Measurements from ENCODE around the gene ZMYND8.

DNA sequence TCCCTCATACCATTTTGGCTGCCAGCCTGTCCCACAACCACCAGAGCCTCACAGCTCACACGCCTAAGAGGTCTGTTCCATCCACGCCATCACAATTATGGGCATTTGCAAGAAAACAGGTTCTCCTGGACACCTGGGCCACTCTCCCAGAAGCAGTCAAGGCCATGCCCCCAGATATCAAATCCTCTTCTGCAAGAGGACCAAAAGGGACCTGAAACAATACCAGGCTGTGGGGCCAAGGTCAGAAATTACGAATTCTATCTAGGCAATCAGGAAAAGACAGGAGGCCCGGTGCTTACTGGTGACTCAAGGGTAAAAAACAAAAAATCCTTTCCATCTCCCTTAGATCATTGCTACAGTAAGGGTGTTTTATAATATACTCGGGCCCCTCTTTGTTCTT is 69.8 kb downstream of the ZMYND8 start:
- TF ChIP-seq, protein P1, sequence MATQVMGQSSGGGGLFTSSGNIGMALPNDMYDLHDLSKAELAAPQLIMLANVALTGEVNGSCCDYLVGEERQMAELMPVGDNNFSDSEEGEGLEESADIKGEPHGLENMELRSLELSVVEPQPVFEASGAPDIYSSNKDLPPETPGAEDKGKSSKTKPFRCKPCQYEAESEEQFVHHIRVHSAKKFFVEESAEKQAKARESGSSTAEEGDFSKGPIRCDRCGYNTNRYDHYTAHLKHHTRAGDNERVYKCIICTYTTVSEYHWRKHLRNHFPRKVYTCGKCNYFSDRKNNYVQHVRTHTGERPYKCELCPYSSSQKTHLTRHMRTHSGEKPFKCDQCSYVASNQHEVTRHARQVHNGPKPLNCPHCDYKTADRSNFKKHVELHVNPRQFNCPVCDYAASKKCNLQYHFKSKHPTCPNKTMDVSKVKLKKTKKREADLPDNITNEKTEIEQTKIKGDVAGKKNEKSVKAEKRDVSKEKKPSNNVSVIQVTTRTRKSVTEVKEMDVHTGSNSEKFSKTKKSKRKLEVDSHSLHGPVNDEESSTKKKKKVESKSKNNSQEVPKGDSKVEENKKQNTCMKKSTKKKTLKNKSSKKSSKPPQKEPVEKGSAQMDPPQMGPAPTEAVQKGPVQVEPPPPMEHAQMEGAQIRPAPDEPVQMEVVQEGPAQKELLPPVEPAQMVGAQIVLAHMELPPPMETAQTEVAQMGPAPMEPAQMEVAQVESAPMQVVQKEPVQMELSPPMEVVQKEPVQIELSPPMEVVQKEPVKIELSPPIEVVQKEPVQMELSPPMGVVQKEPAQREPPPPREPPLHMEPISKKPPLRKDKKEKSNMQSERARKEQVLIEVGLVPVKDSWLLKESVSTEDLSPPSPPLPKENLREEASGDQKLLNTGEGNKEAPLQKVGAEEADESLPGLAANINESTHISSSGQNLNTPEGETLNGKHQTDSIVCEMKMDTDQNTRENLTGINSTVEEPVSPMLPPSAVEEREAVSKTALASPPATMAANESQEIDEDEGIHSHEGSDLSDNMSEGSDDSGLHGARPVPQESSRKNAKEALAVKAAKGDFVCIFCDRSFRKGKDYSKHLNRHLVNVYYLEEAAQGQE (IDR thresholded peaks at IDR 0.05; ENCODE audit: insufficient read depth in 1 of 2, low read depth in 2 of 2, low read length in 2 of 2) = no peak
- TF ChIP-seq FOXP2 (optimal IDR thresholded peaks at IDR 0.05; ENCODE audit: borderline replicate concordance, extremely low read depth, extremely low read length, insufficient read depth) (no peak), POLR2AphosphoS5 (IDR thresholded peaks at IDR 0.05; ENCODE audit: low read depth, low read length) (no peak), TAF1 (IDR thresholded peaks at IDR 0.05; ENCODE audit: borderline replicate concordance, insufficient read depth, low read length) (no peak), SIN3A (IDR thresholded peaks at IDR 0.05; ENCODE audit: borderline replicate concordance, insufficient read depth, low read length) (no peak)

Data from PFSK-1 (cell line).